H9 (cell line): ENCODE measurements around the gene SYNPO2. TPM values are rescaled to one million over a fixed set of nuclear protein-coding genes. Genes with fewer than 3 reads are reported as not detected.

Experiments
- DNase-seq: peaks from one replicate; pipeline ENCODE4 v3.0.0-alpha.2; 2017
- H2AFZ ChIP-seq: one replicate; pipeline ENCODE4 v1.6.1; 2013; ENCODE audit warnings: mild to moderate bottlenecking, low read length, control low read depth, moderate library complexity
- H2AK5ac ChIP-seq: 2 replicates; pipeline ENCODE4 v1.6.1; 2013; ENCODE audit warnings: low read length, control low read depth, mixed read lengths; ENCODE audit not compliant: insufficient read length
- H2BK120ac ChIP-seq: one replicate; pipeline ENCODE4 v1.6.1; 2013; ENCODE audit warnings: low read depth, mild to moderate bottlenecking, low read length, control low read depth, inconsistent platforms; ENCODE audit not compliant: poor library complexity, severe bottlenecking
- H2BK12ac ChIP-seq: 2 replicates; pipeline ENCODE4 v1.6.1; 2013; ENCODE audit warnings: low read length, control low read depth, mixed read lengths, low read depth; ENCODE audit not compliant: insufficient read length
- H2BK15ac ChIP-seq: 2 replicates; pipeline ENCODE4 v1.6.1; 2013; ENCODE audit warnings: low read depth, low read length, control low read depth
- H2BK20ac ChIP-seq: one replicate; pipeline ENCODE4 v1.6.1; 2013; ENCODE audit warnings: low read depth, mild to moderate bottlenecking, low read length, control low read depth, inconsistent platforms; ENCODE audit not compliant: poor library complexity, severe bottlenecking
- H2BK5ac ChIP-seq: 2 replicates; pipeline ENCODE4 v1.6.1; 2013; ENCODE audit warnings: low read length, control low read depth, mixed read lengths; ENCODE audit not compliant: insufficient read length
- H3K14ac ChIP-seq: 2 replicates; pipeline ENCODE4 v1.6.1; 2013; ENCODE audit warnings: low read length, control low read depth; ENCODE audit not compliant: insufficient read depth
- H3K18ac ChIP-seq: 2 replicates; pipeline ENCODE4 v1.6.1; 2013; ENCODE audit warnings: low read depth, mild to moderate bottlenecking, mixed read lengths, low read length, control low read depth; ENCODE audit not compliant: insufficient read length
- H3K23ac ChIP-seq: 2 replicates; pipeline ENCODE4 v1.6.1; 2013; ENCODE audit warnings: low read length, control low read depth, mixed read lengths, low read depth; ENCODE audit not compliant: insufficient read length
- H3K23me2 ChIP-seq: 2 replicates; pipeline ENCODE4 v1.6.1; 2013; ENCODE audit warnings: low read depth, mild to moderate bottlenecking, mixed read lengths, low read length, control low read depth; ENCODE audit not compliant: insufficient read length, poor library complexity, severe bottlenecking
- H3K27ac ChIP-seq: 2 replicates; pipeline ENCODE4 v1.5.1; 2013; ENCODE audit warnings: low read length, control low read depth, mixed read lengths, low read depth; ENCODE audit not compliant: insufficient read length
- H3K27me3 ChIP-seq: 2 replicates; pipeline ENCODE4 v1.6.1; 2013; ENCODE audit warnings: low read length, control low read depth, inconsistent platforms; ENCODE audit not compliant: insufficient read depth
- H3K4ac ChIP-seq: 2 replicates; pipeline ENCODE4 v1.6.1; 2013; ENCODE audit warnings: low read depth, mild to moderate bottlenecking, control low read depth, inconsistent platforms, low read length, moderate library complexity
- H3K4me1 ChIP-seq: 2 replicates; pipeline ENCODE4 v1.6.1; 2013; ENCODE audit warnings: low read length, control low read depth, inconsistent platforms; ENCODE audit not compliant: insufficient read depth
- H3K4me2 ChIP-seq: 2 replicates; pipeline ENCODE4 v1.6.1; 2013; ENCODE audit warnings: low read length, control low read depth, mixed read lengths; ENCODE audit not compliant: insufficient read length, insufficient read depth
- H3K56ac ChIP-seq: 2 replicates; pipeline ENCODE4 v1.6.1; 2013; ENCODE audit warnings: low read depth, mild to moderate bottlenecking, mixed read lengths, low read length, control low read depth; ENCODE audit not compliant: insufficient read length
- H3K79me1 ChIP-seq: 2 replicates; pipeline ENCODE4 v1.6.1; 2013; ENCODE audit warnings: low read depth, mild to moderate bottlenecking, moderate library complexity, low read length, control low read depth, inconsistent platforms; ENCODE audit not compliant: insufficient read depth, poor library complexity, severe bottlenecking
- H3K79me2 ChIP-seq: 2 replicates; pipeline ENCODE4 v1.6.1; 2013; ENCODE audit warnings: low read length, control low read depth, inconsistent platforms; ENCODE audit not compliant: insufficient read depth
- H3K9ac ChIP-seq: 2 replicates; pipeline ENCODE4 v1.6.1; 2013; ENCODE audit warnings: low read length, control low read depth, mixed read lengths; ENCODE audit not compliant: insufficient read length; ENCODE audit errors: extremely low read depth
- H3K9me3 ChIP-seq: one replicate; pipeline ENCODE4 v1.6.1; 2013; ENCODE audit warnings: low read depth, low read length, inconsistent platforms; ENCODE audit not compliant: control insufficient read depth
- H3T11ph ChIP-seq: one replicate; pipeline ENCODE4 v1.6.1; 2013; ENCODE audit warnings: mild to moderate bottlenecking, low read length, control low read depth, inconsistent platforms
- H4K20me1 ChIP-seq: one replicate; pipeline ENCODE4 v1.6.1; 2013; ENCODE audit not compliant: control insufficient read depth, insufficient read length, insufficient read depth
- H4K5ac ChIP-seq: 2 replicates; pipeline ENCODE4 v1.6.1; 2013; ENCODE audit warnings: low read depth, mild to moderate bottlenecking, mixed read lengths, low read length, control low read depth; ENCODE audit not compliant: insufficient read length
- H4K8ac ChIP-seq: replicated peaks from 2 replicates; pipeline ENCODE4 v1.6.1; 2013; ENCODE audit warnings: low read length, control low read depth, mixed read lengths, low read depth; ENCODE audit not compliant: insufficient read length
- H4K91ac ChIP-seq: 2 replicates; pipeline ENCODE4 v1.6.1; 2013; ENCODE audit warnings: low read depth, mild to moderate bottlenecking, moderate library complexity, mixed read lengths, low read length, control low read depth; ENCODE audit not compliant: insufficient read length
- H3K27ac Mint-ChIP-seq, 3 experiments: 2 replicates in 2 of 3; 3 replicates in 1 of 3; pipeline ENCODE4 v1.8.0; 2020 to 2021; ENCODE audit warnings: mixed read lengths in 3 of 3, mild to moderate bottlenecking in 1 of 3, moderate library complexity in 1 of 3
- H3K27me3 Mint-ChIP-seq: 2 replicates; pipeline ENCODE4 v1.8.0; 2021; ENCODE audit warnings: low read depth, mild to moderate bottlenecking, moderate library complexity, mixed read lengths
- H3K36me3 Mint-ChIP-seq, 3 experiments: 2 replicates in 2 of 3; 3 replicates in 1 of 3; pipeline ENCODE4 v1.8.0; 2020 to 2021; ENCODE audit warnings: low read depth in 3 of 3, mixed read lengths in 3 of 3; ENCODE audit not compliant: insufficient read depth in 1 of 3
- H3K4me1 Mint-ChIP-seq, 2 experiments: 2 replicates each; pipeline ENCODE4 v1.8.0; 2020; ENCODE audit warnings: mixed read lengths in 2 of 2
- H3K4me3 Mint-ChIP-seq, 2 experiments: 2 replicates in 1 of 2; 3 replicates in 1 of 2; pipeline ENCODE4 v1.8.0; 2020 to 2021; ENCODE audit warnings: mild to moderate bottlenecking in 2 of 2, mixed read lengths in 2 of 2, moderate library complexity in 1 of 2
- H3K9me3 Mint-ChIP-seq, 2 experiments: 2 replicates in 1 of 2; 3 replicates in 1 of 2; pipeline ENCODE4 v1.8.0; 2020; ENCODE audit warnings: mild to moderate bottlenecking in 2 of 2, mixed read lengths in 2 of 2, moderate library complexity in 1 of 2
- WGBS: extraction: QIAGEN DNeasy Blood & Tissue Kit; methylation state at CpG from one replicate; pipeline ENCODE4 v1.1.7; 2013; ENCODE audit warnings: missing lambda C conversion rate, low lambda C conversion rate, mixed read lengths; ENCODE audit not compliant: insufficient read length; ENCODE audit errors: extremely low coverage; 5-methylcytosine and 5-hydroxymethylcytosine counted together
- total RNA-seq: library from RNA; stranded (reverse); gene quantifications from 2 replicates; pipeline ENCODE4 v1.2.1, GENCODE V29; 2021
- TF ChIP-seq, protein P1 (sequence below): fragments of 200-600 bp; sonication (generic); conservative IDR thresholded peaks from 3 replicates; pipeline ENCODE4 v1.8.0; 2021; ENCODE audit warnings: antibody characterized with exemption, mild to moderate bottlenecking

The SYNPO2 gene
- total RNA-seq, 1 experiment from 2014 or later: 1.1 TPM

- Histone ChIP-seq H3K4me2 (no peak overlapping the region), H2AK5ac (no peak overlapping the region), H3K9ac (no peak overlapping the region), H3K4ac (no peak overlapping the region), H3K27me3 (no peaks in the 10 kb centered on the region), H4K91ac (no peak overlapping the region), H3K56ac (no peak overlapping the region), H2BK20ac (no peak overlapping the region), H3K23ac (no peak overlapping the region), H4K5ac (no peak overlapping the region), H2AFZ (no peak overlapping the region), H2BK120ac (no peak overlapping the region), H3K79me1 (no peaks in the 10 kb centered on the region), H3K79me2 (no peaks in the 10 kb centered on the region), H3T11ph (no peak overlapping the region), H4K20me1 (no peaks in the 10 kb centered on the region), H3K9me3 (no peaks in the 10 kb centered on the region), H2BK5ac (no peak overlapping the region), H4K8ac (no peak overlapping the region), H3K23me2 (no peaks in the 10 kb centered on the region), H2BK12ac (no peak overlapping the region), H2BK15ac (no peak overlapping the region), H3K27ac (no peak overlapping the region), H3K18ac (no peak overlapping the region), H3K14ac (no peak overlapping the region), H3K4me1 (no peaks in the 10 kb centered on the region)
- H3K4me3 Mint-ChIP-seq: no peak overlapping the region
- H3K4me1 Mint-ChIP-seq: no peaks in the 10 kb centered on the region
- H3K36me3 Mint-ChIP-seq: no peaks in the 10 kb centered on the region
- TF ChIP-seq, protein P1, sequence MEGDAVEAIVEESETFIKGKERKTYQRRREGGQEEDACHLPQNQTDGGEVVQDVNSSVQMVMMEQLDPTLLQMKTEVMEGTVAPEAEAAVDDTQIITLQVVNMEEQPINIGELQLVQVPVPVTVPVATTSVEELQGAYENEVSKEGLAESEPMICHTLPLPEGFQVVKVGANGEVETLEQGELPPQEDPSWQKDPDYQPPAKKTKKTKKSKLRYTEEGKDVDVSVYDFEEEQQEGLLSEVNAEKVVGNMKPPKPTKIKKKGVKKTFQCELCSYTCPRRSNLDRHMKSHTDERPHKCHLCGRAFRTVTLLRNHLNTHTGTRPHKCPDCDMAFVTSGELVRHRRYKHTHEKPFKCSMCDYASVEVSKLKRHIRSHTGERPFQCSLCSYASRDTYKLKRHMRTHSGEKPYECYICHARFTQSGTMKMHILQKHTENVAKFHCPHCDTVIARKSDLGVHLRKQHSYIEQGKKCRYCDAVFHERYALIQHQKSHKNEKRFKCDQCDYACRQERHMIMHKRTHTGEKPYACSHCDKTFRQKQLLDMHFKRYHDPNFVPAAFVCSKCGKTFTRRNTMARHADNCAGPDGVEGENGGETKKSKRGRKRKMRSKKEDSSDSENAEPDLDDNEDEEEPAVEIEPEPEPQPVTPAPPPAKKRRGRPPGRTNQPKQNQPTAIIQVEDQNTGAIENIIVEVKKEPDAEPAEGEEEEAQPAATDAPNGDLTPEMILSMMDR: no peak
- no CpG with 5 or more reads among the region's 1 CpG for WGBS
- H3K9me3 Mint-ChIP-seq: no peaks in the 10 kb centered on the region; a peak in 1 of 5 replicates
- H3K27me3 Mint-ChIP-seq: no peaks in the 10 kb centered on the region
- no peak overlapping the region for H3K27ac Mint-ChIP-seq
- DNase-seq: no peak
Measured at GRCh38 chr4:119011607-119011988, 122.9 kb downstream of the SYNPO2 start.
